HepG2 (cell line): ENCODE data around the gene INSYN2B. TPM values are rescaled to one million over a fixed set of nuclear protein-coding genes. Genes with fewer than 3 reads are reported as not detected.

Source experiments
- ATAC-seq: fragments of 200-7000 bp; cut with Tn5 transposase; 3 replicates; pipeline ENCODE4 v1.9.1; 2020; ENCODE audit warnings: mild to moderate bottlenecking, moderate library complexity
- BruUV-seq: library from RNA; stranded (reverse); fragments of 400-500 nt; replicated peaks from 2 replicates; lab custom pipeline; 2021; lab: Mats Ljungman, UMichigan
- CTCF ChIA-PET: fragments of 300-600 bp; formaldehyde crosslinking; extraction: SDS; loops from one replicate; lab custom pipeline; 2021; ENCODE audit warnings: low total read pairs, inconsistent platforms, low intra/inter-chr PET ratio; lab: Yijun Ruan, JAX
- POLR2A ChIA-PET: fragments of 350-600 bp; sonication (Branson Sonifier 250); formaldehyde crosslinking; loops from one replicate; lab custom pipeline; 2020; ENCODE audit warnings: antibody characterized with exemption, inconsistent platforms; lab: Yijun Ruan, JAX
- DNase-seq: peaks from one replicate; pipeline ENCODE4 v3.0.0-alpha.2; 2015; ENCODE audit warnings: low spot score
- FAIRE-seq: peaks from 3 replicates; lab custom pipeline; 2011; peaks lifted over from hg19 to GRCh38; lab: Jason Lieb, UNC
- H2AFZ ChIP-seq: one replicate; pipeline ENCODE4 v1.6.1; 2011; ENCODE audit warnings: low read length, inconsistent platforms
- H3K27ac ChIP-seq: fragments of 300-600 bp; 3 replicates; pipeline ENCODE4 v1.8.0; 2011; ENCODE audit warnings: mixed run types, mild to moderate bottlenecking, mixed read lengths, low read length, inconsistent platforms; ENCODE audit not compliant: insufficient read depth; ENCODE audit errors: extremely low read length
- H3K27me3 ChIP-seq, 2 experiments: fragments of 200-600 bp in 1 of 2; 2 replicates in 1 of 2; 3 replicates in 1 of 2; pipeline versions ENCODE4 v1.6.0 to v1.8.0; 2011; ENCODE audit warnings: low read length in 2 of 2, mild to moderate bottlenecking in 2 of 2, moderate library complexity in 2 of 2, inconsistent platforms in 1 of 2; ENCODE audit not compliant: insufficient read depth in 2 of 2, control insufficient read depth in 1 of 2
- H3K36me3 ChIP-seq, 2 experiments: fragments of 200-600 bp in 1 of 2; replicated peaks in 1 of 2; 2 replicates in 1 of 2; 3 replicates in 1 of 2; pipeline versions ENCODE4 v1.5.1 to v1.8.0; 2011; ENCODE audit warnings: low read length in 2 of 2, inconsistent platforms in 1 of 2; ENCODE audit not compliant: insufficient read depth in 2 of 2, control insufficient read depth in 1 of 2
- H3K4me1 ChIP-seq: 2 replicates; pipeline ENCODE4 v1.5.1; 2012; ENCODE audit warnings: low read length, inconsistent platforms; ENCODE audit not compliant: insufficient read depth
- H3K4me2 ChIP-seq: 2 replicates; pipeline ENCODE4 v1.6.0; 2011; ENCODE audit warnings: low read depth, low read length, inconsistent platforms
- H3K4me3 ChIP-seq, 3 experiments: fragments of 200-600 bp in 1 of 3; sonication (generic), shearing (Covaris generic) in 1 of 3; replicated peaks in 1 of 3; 2 replicates each; pipeline ENCODE4 v1.5.1; 2011 to 2016; ENCODE audit warnings: low read length in 3 of 3, inconsistent platforms in 2 of 3, low read depth in 2 of 3, mild to moderate bottlenecking in 2 of 3, control low read depth in 1 of 3, mixed read lengths in 1 of 3; ENCODE audit not compliant: insufficient read depth in 1 of 3
- H3K79me2 ChIP-seq: one replicate; pipeline ENCODE4 v1.6.1; 2011; ENCODE audit warnings: low read length, inconsistent platforms; ENCODE audit not compliant: insufficient read depth
- H3K9ac ChIP-seq: 2 replicates; pipeline ENCODE4 v1.6.0; 2011; ENCODE audit warnings: mild to moderate bottlenecking, low read depth, low read length, inconsistent platforms; ENCODE audit not compliant: insufficient read depth
- H3K9me3 ChIP-seq: 2 replicates; pipeline ENCODE4 v1.5.1; 2012; ENCODE audit warnings: mild to moderate bottlenecking, low read length
- H4K20me1 ChIP-seq: 2 replicates; pipeline ENCODE4 v1.6.0; 2011; ENCODE audit warnings: inconsistent platforms, mild to moderate bottlenecking, low read length, moderate library complexity; ENCODE audit not compliant: insufficient read depth
- ETS1 ChIP-seq: sonication (generic); formaldehyde crosslinking; IDR thresholded peaks from 2 replicates; pipeline ENCODE4 v1.4.0; 2020; ENCODE audit warnings: missing genetic modification reagents
- FOXK2 ChIP-seq: fragments of 450-650 bp; IDR thresholded peaks from 2 replicates; pipeline ENCODE4 v1.6.1; 2016
- GLI4 ChIP-seq: sonication (generic); formaldehyde crosslinking; IDR thresholded peaks from 2 replicates; pipeline ENCODE4 v1.5.1; 2020; ENCODE audit warnings: missing genetic modification reagents, mild to moderate bottlenecking, moderate library complexity, borderline replicate concordance
- HMG20A ChIP-seq: IDR thresholded peaks from 2 replicates; pipeline ENCODE4 v1.6.1; 2016; ENCODE audit warnings: borderline replicate concordance
- HMGXB4 ChIP-seq, 2 experiments: sonication (generic) in 1 of 2; formaldehyde crosslinking in 1 of 2; IDR thresholded peaks; 2 replicates each; pipeline versions ENCODE4 v1.4.0 to v1.6.1; 2018 to 2020; ENCODE audit warnings: missing genetic modification reagents in 2 of 2, borderline replicate concordance in 1 of 2, low read depth in 1 of 2, mild to moderate bottlenecking in 1 of 2, missing biosample characterization in 1 of 2
- IKZF4 ChIP-seq: sonication (generic); formaldehyde crosslinking; IDR thresholded peaks from 2 replicates; pipeline ENCODE4 v1.5.1; 2020; ENCODE audit warnings: borderline replicate concordance, mild to moderate bottlenecking, low read depth, missing genetic modification reagents; ENCODE audit errors: not compliant biosample characterization
- LBX2 ChIP-seq: sonication (generic); formaldehyde crosslinking; IDR thresholded peaks from 2 replicates; pipeline ENCODE4 v1.5.0; 2020; ENCODE audit warnings: missing genetic modification reagents, mild to moderate bottlenecking, borderline replicate concordance
- NR2F2 ChIP-seq: IDR thresholded peaks from 2 replicates; pipeline ENCODE4 v1.6.1; 2012; ENCODE audit warnings: low read depth, inconsistent platforms, borderline replicate concordance
- PCBP1 ChIP-seq: fragments of 200-400 bp; formaldehyde crosslinking; IDR thresholded peaks from 2 replicates; pipeline ENCODE4 v1.6.1; 2017; ENCODE audit warnings: mild to moderate bottlenecking, low read depth, low read length, borderline replicate concordance
- RBM39 ChIP-seq: fragments of 200-400 bp; formaldehyde crosslinking; IDR thresholded peaks from one replicate; pipeline ENCODE4 v1.6.1; 2018; ENCODE audit warnings: antibody characterized with exemption, mild to moderate bottlenecking, low read depth, low read length; ENCODE audit not compliant: poor library complexity, severe bottlenecking
- TBP ChIP-seq: sonication (generic); formaldehyde crosslinking; IDR thresholded peaks from 2 replicates; pipeline ENCODE4 v1.5.0; 2020; ENCODE audit warnings: missing genetic modification reagents
- TGIF2 ChIP-seq: IDR thresholded peaks from 2 replicates; pipeline ENCODE4 v1.6.1; 2016; ENCODE audit warnings: control low read depth, missing compliant biosample characterization
- TRAFD1 ChIP-seq: sonication (generic); formaldehyde crosslinking; IDR thresholded peaks from 2 replicates; pipeline ENCODE4 v1.5.1; 2020; ENCODE audit warnings: missing genetic modification reagents, mild to moderate bottlenecking, borderline replicate concordance
- ZNF430 ChIP-seq: sonication (generic); formaldehyde crosslinking; IDR thresholded peaks from 2 replicates; pipeline ENCODE4 v1.9.0; 2021; ENCODE audit warnings: mild to moderate bottlenecking, missing genetic modification reagents
- ZNF704 ChIP-seq: sonication (generic); formaldehyde crosslinking; IDR thresholded peaks from 2 replicates; pipeline ENCODE4 v1.8.1; 2023; ENCODE audit warnings: mild to moderate bottlenecking, inconsistent platforms, moderate library complexity, missing genetic modification reagents, borderline replicate concordance
- ZNF709 ChIP-seq: sonication (generic); formaldehyde crosslinking; IDR thresholded peaks from 2 replicates; pipeline ENCODE4 v1.5.0; 2020; ENCODE audit warnings: mild to moderate bottlenecking, missing genetic modification reagents
- ZNF75D ChIP-seq: sonication (generic); formaldehyde crosslinking; IDR thresholded peaks from 2 replicates; pipeline ENCODE4 v1.8.1; 2023; ENCODE audit warnings: missing genetic modification reagents, mild to moderate bottlenecking, borderline replicate concordance
- WGBS: methylation state at CpG from one replicate; pipeline ENCODE4 v1.1.6; 2017; ENCODE audit warnings: low lambda C conversion rate; 5-methylcytosine and 5-hydroxymethylcytosine counted together
- in situ Hi-C: cut with HindIII; loops from 2 replicates; pipeline ENCODE4 v1.10.0; 2017; ENCODE audit warnings: low pct_unique_long_range_greater_than_20kb; ENCODE audit not compliant: extremely low pct_ligation_motif_present
- intact Hi-C: fragments of 100-400 bp; cut with micrococcal nuclease; formaldehyde crosslinking; loops from one replicate; pipeline ENCODE4 v1.10.0; 2022; ENCODE audit not compliant: unreplicated experiment
- polyA plus RNA-seq, 8 experiments: library from polyadenylated mRNA; depleted of rRNA in 3 of 8; stranded (reverse) in 7 of 8; unstranded in 1 of 8; fragments of >200 nt; fragmentation: Illumina TruSeq in 4 of 8; extraction: Trizol in 4 of 8; gene quantifications; 2 replicates each; pipeline versions ENCODE4 v1.2.1 to v1.2.3, GENCODE V29; 2011 to 2016; ENCODE audit warnings: low read depth in 4 of 8, missing spikeins in 1 of 8, mixed read lengths in 1 of 8; ENCODE audit not compliant: insufficient read depth in 1 of 8
- total RNA-seq, 5 experiments: library from RNA; depleted of rRNA; stranded (reverse); fragments of >200 nt; fragmentation: Illumina TruSeq; extraction: Trizol; gene quantifications; 2 replicates each; pipeline ENCODE4 v1.2.3, GENCODE V29; 2016; ENCODE audit warnings: low read depth in 1 of 5

Gene INSYN2B
- total and polyA plus RNA-seq, 2 of the 13 experiments (the other 11 are each of a cell fraction or from before 2014, with no cell fraction given), result not detected

- ATAC-seq (no peak), FAIRE-seq (no peak), DNase-seq (no peak)
- Histone ChIP-seq H2AFZ (no peak overlapping the region), H3K9me3 (no peaks in the 10 kb centered on the region), H3K4me3 (no peak overlapping the region), H3K27me3 (no peaks in the 10 kb centered on the region), H3K79me2 (no peaks in the 10 kb centered on the region), H3K36me3 (no peaks in the 10 kb centered on the region), H3K9ac (no peak overlapping the region), H4K20me1 (no peaks in the 10 kb centered on the region), H3K4me1 (no peaks in the 10 kb centered on the region), H3K4me2 (no peak overlapping the region), H3K27ac (no peak overlapping the region)
- intact Hi-C loops, result no loop called here
- in situ Hi-C loops, result no loop called here
- ChIA-PET CTCF (no interaction called here), POLR2A (no interaction called here)
- WGBS, result 30% methylated on average over 3 of the region's 3 CpGs
- no peak for TF ChIP-seq RBM39
- TF ChIP-seq TGIF2 (CRISPR knock-in tag), result no peak
- TF ChIP-seq TBP (CRISPR knock-in tag), result no peak
- TF ChIP-seq ZNF709 (CRISPR knock-in tag), result no peak
- no peak for TF ChIP-seq IKZF4 (CRISPR knock-in tag)
- no peak for TF ChIP-seq ZNF704 (CRISPR knock-in tag)
- TF ChIP-seq LBX2, result no peak
- TF ChIP-seq ZNF75D (CRISPR knock-in tag), result no peak
- no peak for TF ChIP-seq FOXK2
- TF ChIP-seq HMG20A (CRISPR knock-in tag), result no peak
- no peak for TF ChIP-seq ZNF430
- TF ChIP-seq HMGXB4 (CRISPR knock-in tag; IDR thresholded peaks at IDR 0.05; ENCODE audit: borderline replicate concordance in 1 of 2, low read depth in 1 of 2), result no peak
- TF ChIP-seq NR2F2, result no peak
- TF ChIP-seq PCBP1, result no peak
- TF ChIP-seq ETS1 (CRISPR knock-in tag), result no peak
- no peak for TF ChIP-seq TRAFD1
- TF ChIP-seq GLI4 (CRISPR knock-in tag), result no peak
- no TSS peak for BruUV-seq
Observed at GRCh38 chr5:169869066-169869465, 111.2 kb downstream of the INSYN2B start.
